C4-2B (cell line): ENCODE results near the gene CEP250.

ENCODE experiments used
- CTCF ChIP-seq: fragments of 450-650 bp; conservative IDR thresholded peaks from 2 replicates; pipeline ENCODE4 v1.5.1; 2017; ENCODE audit warnings: mild to moderate bottlenecking
- ZFX ChIP-seq: fragments of 450-650 bp; IDR thresholded peaks from 2 replicates; pipeline ENCODE4 v1.6.1; 2017

DNA sequence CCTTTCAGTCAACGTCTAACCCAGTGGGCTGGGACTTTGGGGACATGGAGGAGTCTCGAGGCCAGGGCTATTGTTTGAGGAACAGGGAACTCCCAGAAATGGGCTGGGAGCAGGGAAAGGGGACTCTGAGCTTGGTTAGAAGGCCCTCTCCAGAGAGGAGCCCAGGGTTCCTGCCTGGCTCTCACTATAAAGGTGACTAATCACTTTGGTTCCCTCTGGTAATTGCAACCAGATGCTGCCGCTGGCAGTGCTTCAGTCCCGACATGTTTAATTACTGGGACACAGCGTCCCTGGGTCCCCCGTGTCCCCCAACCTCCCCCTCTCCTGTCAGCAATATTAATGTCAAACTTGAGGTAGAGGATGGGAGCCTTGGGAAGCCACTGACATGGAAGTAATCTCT lies 12.4 kb upstream of the CEP250 start:
- TF ChIP-seq CTCF (no peak), ZFX (no peak)
